Skeletal muscle tissue (tissue), 4 donors: ENCODE data around the gene RFPL4A. TPM values are rescaled to one million over a fixed set of nuclear protein-coding genes. Genes with fewer than 3 reads are reported as not detected.
"Not testable (repeated sequence)": the region's sequence is repeated elsewhere in the genome, so short reads cannot be mapped to it uniquely, and the experiment has no call there.

ENCODE experiments used
- H3K27ac ChIP-seq: one replicate; pipeline ENCODE4 v1.7.0; 2013; ENCODE audit warnings: mild to moderate bottlenecking, low read depth, low read length, inconsistent platforms
- H3K27me3 ChIP-seq, 3 donors: one replicate each; pipeline ENCODE4 v1.7.0; 2013; ENCODE audit warnings: low read length in 3 of 3; ENCODE audit not compliant: control insufficient read depth in 3 of 3, insufficient read depth in 3 of 3
- H3K36me3 ChIP-seq, 3 donors: one replicate each; pipeline ENCODE4 v1.7.0; 2013; ENCODE audit warnings: low read length in 3 of 3; ENCODE audit not compliant: control insufficient read depth in 3 of 3, insufficient read depth in 3 of 3
- H3K4me1 ChIP-seq, 3 donors: one replicate each; pipeline ENCODE4 v1.7.0; 2013; ENCODE audit warnings: low read length in 3 of 3, mild to moderate bottlenecking in 3 of 3; ENCODE audit not compliant: control insufficient read depth in 3 of 3, insufficient read depth in 3 of 3
- H3K4me3 ChIP-seq, 3 donors: one replicate each; pipeline ENCODE4 v1.7.0; 2013; ENCODE audit warnings: low read length in 3 of 3
- H3K9ac ChIP-seq, 3 donors: one replicate each; pipeline ENCODE4 v1.7.0; 2013; ENCODE audit warnings: low read length in 3 of 3, mild to moderate bottlenecking in 3 of 3, moderate library complexity in 2 of 3, low read depth in 1 of 3
- H3K9me3 ChIP-seq, 3 donors: one replicate each; pipeline ENCODE4 v1.7.0; 2013; ENCODE audit warnings: low read length in 3 of 3; ENCODE audit not compliant: control insufficient read depth in 3 of 3
- total RNA-seq: library from RNA; depleted of rRNA; stranded (reverse); fragments of >200 nt; gene quantifications from one replicate; pipeline ENCODE4 v1.2.3, GENCODE V29; 2014
- donor health status: Osteomylitis.

The RFPL4A gene
- 0.52 TPM for total RNA-seq

GRCh38 chr19:55758797-55759196 is at the start of gene RFPL4A:
Gene RFPL4A (plus strand): TSS chr19:55759097. CDS start chr19:55761801, 2,704 bp downstream.
- not testable (repeated sequence) for H3K4me3 ChIP-seq, H3K4me1 ChIP-seq, H3K36me3 ChIP-seq, H3K27ac ChIP-seq, H3K9me3 ChIP-seq, H3K27me3 ChIP-seq, H3K9ac ChIP-seq

GRCh38 chr19:55711719-55712118 is 47.2 kb upstream of the RFPL4A start:
- no peaks in the 10 kb centered on the region for H3K4me1 ChIP-seq

GRCh38 chr19:55712804-55713631 is 45.9 kb upstream of the RFPL4A start:
- Histone ChIP-seq H3K27me3 (peaks cover 8 to 25% (median 25%) of the 10 kb centered on the region in 3 donors), H3K9ac (no peak overlapping the region), H3K9me3 (no peaks in the 10 kb centered on the region), H3K36me3 (no peaks in the 10 kb centered on the region), H3K27ac (no peak overlapping the region), H3K4me3 (no peak overlapping the region), H3K4me1 (no peaks in the 10 kb centered on the region)

More at GRCh38 chr19:55711719-55712118, 47.2 kb upstream of the RFPL4A start:
- H3K36me3 ChIP-seq = no peaks in the 10 kb centered on the region
- H3K4me3 ChIP-seq = no peak overlapping the region
- no peak overlapping the region for H3K9ac ChIP-seq
- H3K27ac ChIP-seq = no peak overlapping the region
- no peaks in the 10 kb centered on the region for H3K9me3 ChIP-seq
- peaks cover 7 to 24% (median 23%) of the 10 kb centered on the region in 3 donors for H3K27me3 ChIP-seq

- Histone ChIP-seq H3K4me1 (no peaks in the 10 kb centered on the region), H3K27ac (no peak overlapping the region), H3K27me3 (peaks cover 15 to 28% (median 24%) of the 10 kb centered on the region in 3 donors), H3K9me3 (peaks cover 0 to 10% (median 3%) of the 10 kb centered on the region in 3 donors), H3K36me3 (no peaks in the 10 kb centered on the region), H3K4me3 (no peak overlapping the region), H3K9ac (no peak overlapping the region)
Measured at GRCh38 chr19:55716531-55716930, 42.4 kb upstream of the RFPL4A start.

GRCh38 chr19:55717251-55717650 is 41.6 kb upstream of the RFPL4A start:
- peaks cover 0 to 10% (median 3%) of the 10 kb centered on the region in 3 donors for H3K9me3 ChIP-seq
- no peak overlapping the region for H3K9ac ChIP-seq
- no peaks in the 10 kb centered on the region for H3K36me3 ChIP-seq
- peaks cover 15 to 24% (median 18%) of the 10 kb centered on the region in 3 donors for H3K27me3 ChIP-seq
- H3K4me1 ChIP-seq = no peaks in the 10 kb centered on the region
- H3K4me3 ChIP-seq = no peak overlapping the region
- H3K27ac ChIP-seq = no peak overlapping the region

GRCh38 chr19:55717879-55718711 is 40.8 kb upstream of the RFPL4A start:
- not testable (repeated sequence) for H3K9me3 ChIP-seq, H3K36me3 ChIP-seq, H3K4me3 ChIP-seq, H3K27ac ChIP-seq, H3K9ac ChIP-seq, H3K4me1 ChIP-seq
- H3K27me3 ChIP-seq = peaks cover 15 to 22% (median 18%) of the 10 kb centered on the region in 3 donors

GRCh38 chr19:55720214-55720746 is 38.6 kb upstream of the RFPL4A start:
- no peaks in the 10 kb centered on the region for H3K36me3 ChIP-seq
- no peaks in the 10 kb centered on the region for H3K4me1 ChIP-seq
- H3K4me3 ChIP-seq = no peak overlapping the region
- H3K9ac ChIP-seq = no peak overlapping the region
- peaks cover 6 to 11% (median 10%) of the 10 kb centered on the region in 3 donors for H3K27me3 ChIP-seq
- H3K9me3 ChIP-seq = peaks cover 0 to 10% (median 3%) of the 10 kb centered on the region in 3 donors
- no peak overlapping the region for H3K27ac ChIP-seq

- peaks cover 0 to 10% (median 3%) of the 10 kb centered on the region in 3 donors for H3K9me3 ChIP-seq
- peaks cover 6 to 11% (median 10%) of the 10 kb centered on the region in 3 donors for H3K27me3 ChIP-seq
Measured at GRCh38 chr19:55720801-55721200, 38.1 kb upstream of the RFPL4A start.

GRCh38 chr19:55723491-55723890 is 35.4 kb upstream of the RFPL4A start:
- no peaks in the 10 kb centered on the region for H3K4me1 ChIP-seq
- H3K9me3 ChIP-seq = peaks cover 0 to 10% (median 3%) of the 10 kb centered on the region in 3 donors
- peaks cover 0 to 7% (median 5%) of the 10 kb centered on the region in 3 donors for H3K27me3 ChIP-seq
- H3K4me3 ChIP-seq = no peak overlapping the region
- H3K27ac ChIP-seq = no peak overlapping the region
- H3K36me3 ChIP-seq = no peaks in the 10 kb centered on the region
- no peak overlapping the region for H3K9ac ChIP-seq

More at GRCh38 chr19:55720801-55721200, 38.1 kb upstream of the RFPL4A start:
- Histone ChIP-seq H3K36me3 (no peaks in the 10 kb centered on the region), H3K9ac (no peak overlapping the region), H3K4me3 (no peak overlapping the region), H3K4me1 (no peaks in the 10 kb centered on the region), H3K27ac (no peak overlapping the region)
